ENCODE measurements around the gene SLFN12L. TPM values are rescaled to one million over a fixed set of nuclear protein-coding genes. Genes with fewer than 3 reads are reported as not detected.

The SLFN12L gene
- total RNA-seq, 1 donor from 2014 or later = not detected

DNA sequence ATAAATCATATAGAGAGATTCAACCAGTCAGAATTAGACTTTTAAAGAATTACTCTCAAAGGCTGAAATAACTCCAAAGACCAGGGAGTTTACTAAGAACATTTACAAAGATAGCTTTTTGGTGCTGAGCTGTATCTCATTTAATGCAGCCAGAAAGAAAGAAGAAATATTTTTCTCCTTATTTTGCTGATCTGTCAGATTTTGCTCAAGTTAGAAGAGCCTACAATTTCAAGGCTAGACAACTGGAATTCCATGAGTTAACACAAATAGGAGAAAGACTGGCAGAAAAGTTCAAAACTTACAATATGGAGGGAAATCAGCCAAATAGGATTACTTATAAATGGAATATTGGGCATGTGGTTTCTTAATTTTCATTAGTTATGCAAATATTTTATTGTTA is 99.0 kb downstream of the SLFN12L start:
- DNase-seq = no peak
- H3K27me3 Mint-ChIP-seq (ENCODE audit: unreplicated experiment) = peaks cover 6% of the 10 kb centered on the region
- TF ChIP-seq, protein P1, sequence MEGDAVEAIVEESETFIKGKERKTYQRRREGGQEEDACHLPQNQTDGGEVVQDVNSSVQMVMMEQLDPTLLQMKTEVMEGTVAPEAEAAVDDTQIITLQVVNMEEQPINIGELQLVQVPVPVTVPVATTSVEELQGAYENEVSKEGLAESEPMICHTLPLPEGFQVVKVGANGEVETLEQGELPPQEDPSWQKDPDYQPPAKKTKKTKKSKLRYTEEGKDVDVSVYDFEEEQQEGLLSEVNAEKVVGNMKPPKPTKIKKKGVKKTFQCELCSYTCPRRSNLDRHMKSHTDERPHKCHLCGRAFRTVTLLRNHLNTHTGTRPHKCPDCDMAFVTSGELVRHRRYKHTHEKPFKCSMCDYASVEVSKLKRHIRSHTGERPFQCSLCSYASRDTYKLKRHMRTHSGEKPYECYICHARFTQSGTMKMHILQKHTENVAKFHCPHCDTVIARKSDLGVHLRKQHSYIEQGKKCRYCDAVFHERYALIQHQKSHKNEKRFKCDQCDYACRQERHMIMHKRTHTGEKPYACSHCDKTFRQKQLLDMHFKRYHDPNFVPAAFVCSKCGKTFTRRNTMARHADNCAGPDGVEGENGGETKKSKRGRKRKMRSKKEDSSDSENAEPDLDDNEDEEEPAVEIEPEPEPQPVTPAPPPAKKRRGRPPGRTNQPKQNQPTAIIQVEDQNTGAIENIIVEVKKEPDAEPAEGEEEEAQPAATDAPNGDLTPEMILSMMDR (IDR thresholded peaks at IDR 0.05; ENCODE audit: partially characterized antibody, unreplicated experiment) = no peak

GRCh38 chr17:35433075-35433894 is 104.2 kb downstream of the SLFN12L start:
- H3K27ac Mint-ChIP-seq (ENCODE audit: unreplicated experiment) = no peak overlapping the region
- TF ChIP-seq, protein P1 (IDR thresholded peaks at IDR 0.05; ENCODE audit: partially characterized antibody, unreplicated experiment) = no peak
- no peaks in the 10 kb centered on the region for H3K36me3 Mint-ChIP-seq (ENCODE audit: unreplicated experiment)
- peaks cover 18% of the 10 kb centered on the region for H3K27me3 Mint-ChIP-seq (ENCODE audit: unreplicated experiment)
- no peak for DNase-seq
- no peaks in the 10 kb centered on the region for H3K9me3 Mint-ChIP-seq (ENCODE audit: unreplicated experiment)
- H3K4me3 Mint-ChIP-seq (ENCODE audit: unreplicated experiment) = peak overlapping the region; percentile 63
- H3K4me1 Mint-ChIP-seq (ENCODE audit: low read depth, unreplicated experiment) = peaks cover 3% of the 10 kb centered on the region

More for the DNA sequence above, 99.0 kb downstream of the SLFN12L start:
- H3K9me3 Mint-ChIP-seq (ENCODE audit: unreplicated experiment) = no peaks in the 10 kb centered on the region
- H3K27ac Mint-ChIP-seq (ENCODE audit: unreplicated experiment) = no peak overlapping the region
- H3K4me1 Mint-ChIP-seq (ENCODE audit: low read depth, unreplicated experiment) = no peaks in the 10 kb centered on the region
- H3K4me3 Mint-ChIP-seq (ENCODE audit: unreplicated experiment) = no peak overlapping the region
- no peaks in the 10 kb centered on the region for H3K36me3 Mint-ChIP-seq (ENCODE audit: unreplicated experiment)

- DNase-seq = no peak
- Mint-ChIP-seq H3K4me1 (ENCODE audit: low read depth, unreplicated experiment) (peaks cover 3% of the 10 kb centered on the region), H3K36me3 (ENCODE audit: unreplicated experiment) (no peaks in the 10 kb centered on the region), H3K9me3 (ENCODE audit: unreplicated experiment) (no peaks in the 10 kb centered on the region), H3K27ac (ENCODE audit: unreplicated experiment) (no peak within 1 kb of the TSS), H3K27me3 (ENCODE audit: unreplicated experiment) (peaks cover 18% of the 10 kb centered on the region), H3K4me3 (ENCODE audit: unreplicated experiment) (peak within 1 kb of the TSS; percentile 63)
- TF ChIP-seq, protein P1 (IDR thresholded peaks at IDR 0.05; ENCODE audit: partially characterized antibody, unreplicated experiment) = no peak
These were observed 105.1 kb downstream of the SLFN12L start, which contains the start of gene SLFN12 for GRCh38 chr17:35432176-35433074. Gene SLFN12, minus strand, starts transcription at chr17:35432500. Its CDS starts 9,472 bp downstream, at chr17:35423028.

- H3K4me3 Mint-ChIP-seq (ENCODE audit: unreplicated experiment) = no peak overlapping the region
- peaks cover 18% of the 10 kb centered on the region for H3K27me3 Mint-ChIP-seq (ENCODE audit: unreplicated experiment)
These were observed 107.8 kb downstream of the SLFN12L start for GRCh38 chr17:35429702-35430101.

More at GRCh38 chr17:35429702-35430101, 107.8 kb downstream of the SLFN12L start:
- DNase-seq = no peak
- Mint-ChIP-seq H3K36me3 (ENCODE audit: unreplicated experiment) (no peaks in the 10 kb centered on the region), H3K27ac (ENCODE audit: unreplicated experiment) (no peak overlapping the region), H3K4me1 (ENCODE audit: low read depth, unreplicated experiment) (peaks cover 3% of the 10 kb centered on the region), H3K9me3 (ENCODE audit: unreplicated experiment) (no peaks in the 10 kb centered on the region)
- TF ChIP-seq, protein P1 (IDR thresholded peaks at IDR 0.05; ENCODE audit: partially characterized antibody, unreplicated experiment) = no peak
